Fibroblast of peridontal ligament (primary cell): ENCODE data around the gene PIP5K1B.

Experiments used
- DNase-seq: peaks from one replicate; pipeline ENCODE4 v3.0.0-alpha.2; 2010; ENCODE audit errors: extremely low read depth

The PIP5K1B gene

GRCh38 chr9:68707801-68708488 is 2.9 kb downstream of the PIP5K1B start:
- no peak for DNase-seq

DNA sequence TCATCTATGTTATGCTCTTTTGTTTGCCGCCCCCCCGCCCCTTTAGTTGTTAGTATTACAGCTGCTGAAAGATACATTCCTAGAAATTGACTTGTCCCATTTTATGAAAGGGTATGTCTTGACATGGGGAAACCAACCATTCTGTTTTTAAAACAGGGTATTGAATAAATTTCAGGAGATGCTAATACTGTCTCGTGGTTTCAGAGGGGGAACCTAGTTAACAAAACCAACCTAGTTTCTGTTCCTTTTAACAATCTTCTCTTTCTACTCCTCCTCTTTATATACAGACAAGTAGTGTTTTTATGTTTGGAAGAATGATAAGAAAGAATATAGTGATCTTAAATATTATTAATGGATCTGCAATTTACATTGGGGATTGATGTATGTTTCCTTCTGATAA is 3.5 kb downstream of the PIP5K1B start:
- no peak for DNase-seq

DNA sequence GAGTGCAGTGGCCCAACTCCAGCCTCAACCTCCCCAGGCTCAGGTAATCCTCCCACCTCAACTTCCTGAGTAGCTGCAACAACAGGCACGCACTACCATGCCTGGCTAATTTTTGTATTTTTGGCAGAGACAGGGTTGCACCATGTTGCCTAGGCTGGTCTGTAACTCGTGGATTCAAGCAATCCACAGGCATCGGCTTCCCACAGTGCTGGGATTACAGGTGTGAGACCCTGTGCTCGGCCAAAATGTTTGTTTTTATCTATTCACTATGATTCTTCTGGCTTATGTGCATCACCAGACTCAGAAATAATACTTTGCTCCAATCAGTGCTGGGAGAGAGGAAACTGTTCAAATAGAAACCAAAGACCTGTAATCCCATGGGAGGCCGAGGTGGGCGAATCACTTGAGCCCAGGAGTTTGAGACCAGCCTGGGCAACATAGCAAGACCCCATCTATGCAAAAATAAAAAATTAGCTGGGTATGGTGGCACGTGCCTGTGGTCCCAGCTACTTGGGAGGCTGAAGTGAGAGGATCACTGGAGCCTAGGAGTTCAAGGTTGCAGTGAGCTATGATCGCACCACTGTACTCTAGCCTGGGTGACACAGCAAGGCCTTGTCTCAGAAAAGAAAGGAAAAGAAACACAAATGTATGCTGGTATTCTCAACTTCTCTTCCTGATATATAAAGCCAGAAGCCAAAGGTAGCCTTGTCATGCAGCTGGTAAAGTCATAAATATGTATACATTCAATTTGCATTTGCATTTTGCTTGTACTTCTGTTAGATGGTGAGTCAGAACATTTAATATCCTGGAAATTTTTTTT is 4.5 kb downstream of the PIP5K1B start:
- DNase-seq = no peak

DNA sequence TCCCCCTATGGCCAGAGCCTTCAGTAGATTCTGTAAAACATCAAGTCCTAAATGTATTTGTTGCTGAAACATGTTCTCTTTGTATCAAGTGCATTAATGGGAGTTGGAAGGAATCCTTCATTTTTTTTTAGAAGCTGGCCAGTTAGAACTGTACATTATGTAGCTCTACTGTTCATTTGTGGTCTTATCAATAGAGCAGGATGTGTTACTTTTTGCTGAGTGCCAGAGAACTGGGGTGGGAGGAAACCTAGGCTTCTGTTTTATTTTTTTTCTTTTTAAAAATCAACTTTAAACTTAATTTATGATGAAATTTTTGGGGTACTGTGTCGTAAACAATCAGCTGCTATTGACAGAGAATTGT is 5.1 kb downstream of the PIP5K1B start:
- DNase-seq = no peak

- no peak for DNase-seq
Observed at GRCh38 chr9:68711281-68711680, 6.2 kb downstream of the PIP5K1B start.

GRCh38 chr9:68711932-68712331 is 6.9 kb downstream of the PIP5K1B start:
- DNase-seq = no peak

- DNase-seq = no peak
Observed at GRCh38 chr9:68714416-68715180, 9.6 kb downstream of the PIP5K1B start.

DNA sequence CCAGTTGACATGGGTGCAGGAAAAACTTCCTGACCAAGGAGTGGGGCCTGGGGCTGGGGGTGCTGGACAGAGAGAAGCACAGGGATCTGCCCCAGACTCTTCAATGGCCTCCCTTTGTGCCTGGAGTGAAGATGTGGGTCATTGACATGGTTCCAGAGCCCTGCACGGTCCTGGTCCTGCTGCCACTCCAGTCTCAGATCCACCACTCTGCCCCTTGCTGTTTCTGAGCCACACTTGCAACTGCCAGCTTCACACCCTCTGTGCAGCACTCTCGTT is 10.1 kb downstream of the PIP5K1B start:
- DNase-seq = no peak

DNA sequence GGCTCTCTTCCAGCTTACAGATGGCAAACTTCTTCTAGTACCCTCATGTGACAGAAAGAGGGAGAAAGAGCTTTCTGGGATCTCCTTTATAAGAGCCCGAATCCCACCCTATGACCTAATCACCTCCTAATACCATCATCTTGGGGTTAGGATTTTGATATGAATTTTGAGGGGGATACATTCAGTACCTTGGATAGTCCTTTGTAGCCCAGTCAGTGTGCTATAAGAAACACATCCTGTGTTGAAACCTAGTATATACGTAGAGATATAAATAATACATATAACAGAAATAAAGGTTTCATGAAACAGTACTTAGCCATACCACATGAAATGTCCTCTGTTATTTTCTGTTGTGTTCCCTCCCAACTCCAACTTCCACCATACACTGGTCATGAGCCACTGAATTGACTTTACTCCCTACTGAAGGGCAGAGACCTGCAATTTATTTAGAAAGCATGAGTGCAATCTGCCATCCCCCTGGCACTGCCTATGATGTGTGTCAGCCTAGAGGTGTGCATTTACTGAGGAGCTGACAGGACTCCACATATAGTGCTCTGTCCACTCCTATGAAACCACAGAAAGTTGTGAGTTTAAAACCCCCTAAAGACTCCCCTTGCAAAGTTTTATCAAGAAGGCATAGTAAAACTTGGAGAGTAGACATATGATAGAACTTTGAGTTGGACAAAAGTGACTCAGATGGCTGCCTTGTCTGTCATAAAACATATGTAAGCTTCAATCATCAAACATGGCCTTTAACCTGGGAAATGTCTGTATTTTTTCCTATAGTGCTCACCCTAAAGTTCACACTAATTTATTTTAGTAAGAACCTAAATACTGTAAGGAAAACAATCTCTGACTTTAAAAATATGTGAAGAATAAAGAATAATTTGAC is 12.8 kb downstream of the PIP5K1B start:
- no peak for DNase-seq

DNA sequence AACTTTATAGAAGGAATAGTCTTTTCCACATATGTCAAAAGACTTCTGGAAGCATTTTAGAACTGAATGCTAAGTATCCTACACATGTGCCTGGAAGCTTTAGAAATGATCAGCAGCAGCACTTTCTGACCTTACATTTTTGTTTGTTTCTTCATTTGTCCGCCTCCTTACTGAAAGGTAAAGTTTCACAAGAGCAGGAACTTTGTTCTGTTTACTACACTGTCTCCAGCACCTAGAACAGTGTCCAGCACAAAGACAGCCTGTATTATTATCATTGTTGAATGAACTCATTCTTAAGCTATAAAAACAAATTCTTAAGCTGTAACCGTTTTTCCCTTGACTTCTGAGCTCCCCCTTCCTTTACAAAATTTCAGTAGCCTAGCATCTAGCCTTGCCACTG is 14.8 kb downstream of the PIP5K1B start:
- DNase-seq = no peak

DNA sequence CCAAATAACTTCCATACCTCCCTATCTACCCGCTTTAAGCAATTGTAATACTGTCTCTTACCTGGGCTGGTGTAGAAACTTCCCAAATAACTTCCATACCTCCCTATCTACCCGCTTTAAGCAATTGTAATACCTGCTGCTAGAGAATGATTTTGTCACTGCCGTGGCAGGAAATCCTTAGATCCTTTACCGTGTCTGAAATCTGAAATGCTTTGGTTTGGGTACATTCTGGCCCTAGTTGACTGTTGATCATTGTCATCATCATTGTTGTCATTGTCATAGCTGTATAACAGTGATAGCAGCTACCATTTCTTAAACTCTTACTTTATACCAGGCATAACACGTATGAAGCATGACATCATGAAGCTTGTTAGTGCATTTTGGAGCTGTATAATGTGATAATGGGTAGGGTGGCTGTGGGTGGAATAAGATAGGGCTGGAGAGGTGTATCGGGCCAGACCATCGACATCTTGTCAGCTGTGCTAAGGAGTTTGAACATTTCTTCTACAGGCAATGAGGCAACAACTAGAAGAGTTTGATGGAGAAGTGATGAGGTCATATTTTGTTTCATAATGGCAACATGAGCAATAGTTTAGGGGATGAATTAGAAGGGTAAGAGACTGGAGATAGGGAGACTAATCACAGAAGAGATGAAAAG is 15.7 kb downstream of the PIP5K1B start:
- no peak for DNase-seq

DNA sequence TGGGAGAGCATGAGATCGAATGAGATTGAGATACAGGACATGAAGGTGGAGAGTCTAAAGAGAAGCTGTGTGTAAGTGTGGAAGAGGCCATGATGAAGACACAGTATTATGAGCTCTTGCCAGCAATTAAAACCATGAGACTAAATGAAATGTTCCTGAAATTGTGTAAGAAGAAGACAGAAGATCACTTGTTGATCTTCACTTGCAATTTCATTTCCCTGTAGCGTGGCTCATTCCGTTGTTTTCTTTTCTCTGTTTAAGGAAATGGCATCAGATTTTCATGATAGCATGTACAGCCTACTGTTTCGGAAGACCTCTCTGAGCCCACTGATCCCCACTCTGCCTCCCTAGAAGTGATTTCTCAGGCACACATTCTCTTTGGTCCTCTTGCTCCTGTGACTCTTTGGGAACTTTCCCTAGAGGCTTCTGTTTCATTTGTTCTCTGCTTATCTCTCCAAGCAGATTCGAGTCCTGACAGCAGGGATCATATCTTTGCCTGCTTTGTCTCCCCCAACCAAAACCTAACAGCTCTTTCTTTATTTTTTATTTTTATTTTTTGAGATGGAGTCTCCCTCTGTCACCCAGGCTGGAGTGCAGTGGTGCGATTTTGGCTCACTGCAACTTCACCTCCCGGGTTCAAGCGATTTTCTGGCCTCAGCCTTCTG is 16.8 kb downstream of the PIP5K1B start:
- DNase-seq = no peak

- DNase-seq = no peak
Observed at GRCh38 chr9:68725070-68725469, 20.0 kb downstream of the PIP5K1B start.

DNA sequence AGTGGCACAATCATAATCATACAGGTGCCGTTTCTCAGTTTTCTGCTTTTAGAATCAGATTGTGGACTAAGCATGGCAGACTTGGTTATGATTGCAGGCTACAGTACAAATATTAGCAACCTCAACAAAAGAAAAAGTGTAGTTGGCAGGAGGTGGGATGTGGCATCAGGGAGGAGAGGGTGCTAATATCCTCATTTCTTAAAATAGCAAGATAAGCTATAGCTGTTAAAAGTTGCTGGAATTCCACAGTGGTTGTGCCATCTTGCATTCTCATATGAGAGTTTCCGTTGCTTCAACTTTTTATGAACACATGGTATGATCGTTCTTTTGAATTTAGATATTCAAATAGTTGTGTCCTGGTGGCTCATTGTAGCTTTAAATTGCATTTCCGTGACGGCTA is 21.4 kb downstream of the PIP5K1B start:
- DNase-seq = no peak

GRCh38 chr9:68727636-68728035 is 22.6 kb downstream of the PIP5K1B start:
- DNase-seq = no peak

DNA sequence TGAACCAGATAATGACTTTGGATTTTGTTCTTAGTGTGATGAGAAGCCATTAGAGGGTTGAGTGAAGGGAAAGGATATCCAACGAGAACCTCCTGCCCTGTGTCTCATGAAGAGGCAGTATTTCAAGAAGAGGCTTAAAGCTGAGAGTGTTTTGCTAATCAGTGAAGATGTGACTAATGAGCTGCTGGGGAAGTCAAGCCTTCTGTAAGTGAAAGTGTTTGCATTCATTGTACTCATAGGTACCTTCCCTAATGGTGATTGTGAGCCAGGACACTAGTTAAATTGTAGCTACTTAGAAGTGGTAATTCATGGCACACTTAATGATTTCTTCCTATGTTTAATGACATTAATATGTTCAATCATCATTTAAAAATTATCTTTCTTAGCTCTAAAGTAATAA is 23.7 kb downstream of the PIP5K1B start:
- DNase-seq = no peak

GRCh38 chr9:68730570-68731235 is 25.7 kb downstream of the PIP5K1B start:
- no peak for DNase-seq

GRCh38 chr9:68731857-68732256 is 26.8 kb downstream of the PIP5K1B start:
- no peak for DNase-seq

- DNase-seq = no peak
Observed at GRCh38 chr9:68732405-68733020, 27.5 kb downstream of the PIP5K1B start.

DNA sequence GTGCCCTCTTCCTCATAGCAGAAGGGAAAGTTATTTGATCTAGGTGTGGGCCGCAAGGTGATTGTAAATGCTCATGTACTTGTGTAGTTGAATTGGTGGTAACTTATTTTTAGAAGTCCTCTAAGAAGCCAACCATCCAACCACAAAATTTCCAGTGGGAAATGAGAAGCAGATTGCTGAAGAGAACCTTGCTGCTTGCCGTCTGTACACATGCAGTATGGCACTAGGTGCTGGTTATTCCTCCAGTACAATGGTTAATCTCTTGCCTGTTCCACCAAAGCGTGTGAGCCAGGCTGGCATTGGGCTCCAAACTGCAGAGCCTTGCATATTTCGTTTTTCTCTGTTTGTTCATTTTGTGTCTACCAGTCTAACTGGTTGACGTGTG is 28.0 kb downstream of the PIP5K1B start:
- DNase-seq = no peak
